Natural killer cell (primary cell): ENCODE data around the gene IFITM10. TPM values are rescaled to one million over a fixed set of nuclear protein-coding genes. Genes with fewer than 3 reads are reported as not detected.

Experiments
- ATAC-seq, 3 donors: fragments of 150-1000 bp in 2 of 3; fragments of 200-7000 bp in 1 of 3; cut with Tn5 transposase; 1 replicate in 1 of 3; 2 replicates in 2 of 3; pipeline ENCODE4 v1.10.0; 2021; ENCODE audit warnings: mild to moderate bottlenecking in 2 of 3, moderate library complexity in 2 of 3
- DNase-seq, 2 donors: peaks; one replicate each; pipeline versions ENCODE4 v3.0.0 to v3.0.0-alpha.2; 2013 to 2021; ENCODE audit warnings: mixed read lengths in 1 of 2
- H3K27ac ChIP-seq: one replicate; pipeline ENCODE4 v1.5.1; 2013; ENCODE audit warnings: mild to moderate bottlenecking, low read length
- H3K27me3 ChIP-seq: one replicate; pipeline ENCODE4 v1.6.1; 2013; ENCODE audit warnings: low read length; ENCODE audit not compliant: control insufficient read depth, insufficient read depth
- H3K36me3 ChIP-seq: one replicate; pipeline ENCODE4 v1.6.1; 2013; ENCODE audit warnings: low read length; ENCODE audit not compliant: control insufficient read depth, insufficient read depth
- H3K4me1 ChIP-seq: one replicate; pipeline ENCODE4 v1.6.1; 2013; ENCODE audit warnings: low read length; ENCODE audit not compliant: control insufficient read depth, insufficient read depth
- H3K4me3 ChIP-seq: one replicate; pipeline ENCODE4 v1.5.1; 2013; ENCODE audit warnings: low read length
- H3K9me3 ChIP-seq: one replicate; pipeline ENCODE4 v1.6.1; 2013; ENCODE audit warnings: low read length; ENCODE audit not compliant: control insufficient read depth, insufficient read depth
- H3K27ac Mint-ChIP-seq, 2 donors: one replicate each; pipeline ENCODE4 v1.8.0; 2022; ENCODE audit warnings: mild to moderate bottlenecking in 2 of 2, mixed read lengths in 2 of 2, moderate library complexity in 1 of 2
- H3K27me3 Mint-ChIP-seq, 2 donors: one replicate each; pipeline ENCODE4 v1.8.0; 2022; ENCODE audit warnings: low read depth in 2 of 2, mixed read lengths in 2 of 2
- H3K36me3 Mint-ChIP-seq: one replicate; pipeline ENCODE4 v1.8.0; 2022; ENCODE audit warnings: mixed read lengths
- H3K4me1 Mint-ChIP-seq, 2 donors: one replicate each; pipeline ENCODE4 v1.8.0; 2022; ENCODE audit warnings: mixed read lengths in 2 of 2
- H3K4me3 Mint-ChIP-seq: one replicate; pipeline ENCODE4 v1.8.0; 2022; ENCODE audit warnings: mild to moderate bottlenecking, moderate library complexity, mixed read lengths
- H3K9me3 Mint-ChIP-seq, 2 donors: one replicate each; pipeline ENCODE4 v1.8.0; 2022; ENCODE audit warnings: mixed read lengths in 2 of 2
- WGBS: methylation state at CpG from one replicate; pipeline ENCODE4 v1.1.7; 2013; ENCODE audit warnings: missing lambda C conversion rate; ENCODE audit not compliant: insufficient coverage; 5-methylcytosine and 5-hydroxymethylcytosine counted together
- intact Hi-C: fragments of 100-400 bp; cut with micrococcal nuclease; formaldehyde crosslinking; loops from one replicate; pipeline ENCODE4 v1.14.2; 2022
- total RNA-seq, 4 donors: library from RNA; stranded (reverse); fragments of 120-200 nt in 1 of 4; gene quantifications; one replicate each; pipeline versions ENCODE4 v1.2.3 to v1.2.4, GENCODE V29; 2013 to 2022
- TF ChIP-seq, protein P1 (sequence below): fragments of 200-600 bp; IDR thresholded peaks from one replicate; pipeline ENCODE4 v1.8.0; 2022; ENCODE audit warnings: antibody characterized with exemption

IFITM10 gene
- total RNA-seq, 3 donors from 2014 or later (not counting 1 experiment from before 2014, with no cell fraction given), result 5.5 to 8.1 (median 6.5) TPM

DNA sequence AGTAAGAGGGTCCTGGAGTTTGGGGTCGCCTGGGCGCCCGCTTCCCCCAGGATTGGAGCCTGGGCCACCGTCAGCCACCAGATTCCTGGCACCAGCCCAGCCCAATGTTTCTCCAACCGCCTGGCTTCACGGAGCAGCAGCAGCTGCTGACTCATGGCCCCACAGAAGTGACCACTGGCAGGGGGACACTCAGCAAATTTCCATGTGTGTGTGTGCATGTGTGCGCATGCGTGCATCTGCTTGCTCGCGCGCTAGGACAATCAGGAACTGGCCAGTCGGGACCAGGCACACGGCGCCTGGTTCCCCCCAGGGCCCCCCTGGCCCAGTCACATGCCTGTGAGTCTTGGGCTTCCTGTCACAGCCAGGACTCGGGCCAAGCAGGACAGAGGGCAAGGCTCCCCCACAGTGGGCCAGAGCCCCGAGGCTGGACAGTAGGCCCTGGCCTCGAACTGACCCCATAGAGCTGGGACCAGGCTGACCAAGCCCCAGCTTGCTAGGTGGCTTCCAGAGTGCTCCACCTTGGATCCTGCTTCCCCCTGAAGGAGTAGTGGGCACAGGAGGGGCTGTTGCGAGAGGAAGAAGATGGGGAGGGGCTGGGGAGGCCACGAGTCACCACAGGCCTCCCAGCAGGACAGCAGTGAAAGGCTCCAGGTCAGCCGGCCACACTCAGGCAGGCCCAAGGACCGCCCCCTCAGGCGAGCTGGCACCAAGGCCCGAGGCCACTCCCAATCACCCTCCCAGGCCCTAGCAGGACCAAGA is 10.1 kb upstream of the IFITM10 start:
- Histone ChIP-seq H3K4me3 (no peak overlapping the region), H3K27ac (peak overlapping the region; percentile 83), H3K36me3 (peaks cover 30% of the 10 kb centered on the region), H3K9me3 (no peaks in the 10 kb centered on the region), H3K4me1 (peaks cover 85% of the 10 kb centered on the region), H3K27me3 (no peaks in the 10 kb centered on the region)
- H3K9me3 Mint-ChIP-seq, result no peaks in the 10 kb centered on the region
- H3K27ac Mint-ChIP-seq, result peak overlapping the region; percentile 86 to 93
- TF ChIP-seq, protein P1, sequence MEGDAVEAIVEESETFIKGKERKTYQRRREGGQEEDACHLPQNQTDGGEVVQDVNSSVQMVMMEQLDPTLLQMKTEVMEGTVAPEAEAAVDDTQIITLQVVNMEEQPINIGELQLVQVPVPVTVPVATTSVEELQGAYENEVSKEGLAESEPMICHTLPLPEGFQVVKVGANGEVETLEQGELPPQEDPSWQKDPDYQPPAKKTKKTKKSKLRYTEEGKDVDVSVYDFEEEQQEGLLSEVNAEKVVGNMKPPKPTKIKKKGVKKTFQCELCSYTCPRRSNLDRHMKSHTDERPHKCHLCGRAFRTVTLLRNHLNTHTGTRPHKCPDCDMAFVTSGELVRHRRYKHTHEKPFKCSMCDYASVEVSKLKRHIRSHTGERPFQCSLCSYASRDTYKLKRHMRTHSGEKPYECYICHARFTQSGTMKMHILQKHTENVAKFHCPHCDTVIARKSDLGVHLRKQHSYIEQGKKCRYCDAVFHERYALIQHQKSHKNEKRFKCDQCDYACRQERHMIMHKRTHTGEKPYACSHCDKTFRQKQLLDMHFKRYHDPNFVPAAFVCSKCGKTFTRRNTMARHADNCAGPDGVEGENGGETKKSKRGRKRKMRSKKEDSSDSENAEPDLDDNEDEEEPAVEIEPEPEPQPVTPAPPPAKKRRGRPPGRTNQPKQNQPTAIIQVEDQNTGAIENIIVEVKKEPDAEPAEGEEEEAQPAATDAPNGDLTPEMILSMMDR, result no peak
- ATAC-seq (peak in 1 of 3 donors; percentile 19), DNase-seq (no peak)
- peak overlapping the region; percentile 52 for H3K4me3 Mint-ChIP-seq
- no peaks in the 10 kb centered on the region for H3K36me3 Mint-ChIP-seq
- H3K4me1 Mint-ChIP-seq, result peaks cover 47 to 71% of the 10 kb centered on the region in 2 donors
- H3K27me3 Mint-ChIP-seq, result no peaks in the 10 kb centered on the region
- 73% methylated on average over 23 of the region's 23 CpGs for WGBS
- intact Hi-C loops, result no loop called here

DNA sequence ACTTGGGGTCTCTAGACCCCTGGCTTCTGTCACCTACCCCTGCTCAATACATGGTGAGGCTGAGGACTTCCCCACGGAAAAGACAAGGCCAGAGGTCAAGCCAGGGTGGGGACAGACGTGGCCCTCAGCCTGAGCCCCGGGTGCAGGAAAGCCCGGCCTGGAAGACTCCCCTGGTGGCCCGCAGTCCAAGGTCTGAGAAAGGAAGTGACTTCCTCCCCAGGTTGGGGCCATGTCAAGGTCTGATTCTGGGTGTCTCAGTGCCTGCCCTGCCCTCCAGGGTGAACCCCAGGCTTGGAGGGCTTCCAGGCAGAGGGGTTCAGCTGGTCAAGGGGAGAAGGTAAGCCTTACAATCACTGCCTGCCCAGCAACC is 9.4 kb upstream of the IFITM10 start:
- intact Hi-C loops, result no loop called here
- Histone ChIP-seq H3K4me3 (no peak overlapping the region), H3K27me3 (no peaks in the 10 kb centered on the region), H3K36me3 (peaks cover 33% of the 10 kb centered on the region), H3K9me3 (no peaks in the 10 kb centered on the region), H3K4me1 (peaks cover 92% of the 10 kb centered on the region), H3K27ac (peak overlapping the region; percentile 83)
- Mint-ChIP-seq H3K9me3 (no peaks in the 10 kb centered on the region), H3K4me3 (peak overlapping the region; percentile 85), H3K27me3 (no peaks in the 10 kb centered on the region), H3K4me1 (peaks cover 52 to 78% of the 10 kb centered on the region in 2 donors), H3K36me3 (no peaks in the 10 kb centered on the region), H3K27ac (peak overlapping the region; percentile 86 to 93)
- WGBS, result 19% methylated on average over 5 of the region's 5 CpGs
- ATAC-seq (no peak), DNase-seq (peak in 1 of 2 donors; percentile 32)
- TF ChIP-seq, protein P1, result no peak

DNA sequence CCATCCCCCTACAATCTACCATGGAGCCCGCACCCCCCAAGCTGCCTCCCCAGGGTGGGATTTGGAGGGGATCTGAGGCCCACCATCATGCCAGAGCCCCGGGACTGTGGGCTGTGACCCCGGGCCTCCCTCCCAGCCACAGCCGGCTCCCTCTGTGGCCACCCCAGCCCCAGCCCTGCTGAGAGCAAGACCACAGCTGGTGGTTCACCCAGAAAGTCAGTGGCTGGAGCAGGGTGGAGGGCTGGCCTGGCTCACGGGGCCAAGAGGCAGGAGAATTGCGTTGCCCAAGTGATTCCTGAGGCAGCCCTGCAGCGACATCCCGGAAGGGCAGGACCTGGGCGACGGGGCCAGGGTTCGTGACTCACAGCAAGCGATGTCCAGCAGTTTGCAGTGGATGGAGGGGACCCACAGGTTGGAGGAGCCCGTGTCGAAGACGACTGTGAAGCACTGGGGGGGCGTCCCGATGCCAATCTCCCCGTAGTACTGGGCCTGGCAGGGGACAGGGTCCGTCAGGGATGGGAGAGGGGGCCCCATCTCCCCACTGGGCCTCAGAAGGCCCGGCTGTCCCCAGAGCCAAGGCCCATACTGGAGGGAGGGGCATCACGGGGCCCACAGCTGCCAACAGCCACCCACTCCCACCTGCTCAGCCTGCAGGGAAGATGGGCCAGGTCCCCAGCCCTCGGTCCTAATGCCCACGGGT is 8.9 kb upstream of the IFITM10 start:
- H3K4me3 ChIP-seq, result peak overlapping the region; percentile 22
- no peak for DNase-seq
- 68% methylated on average over 23 of the region's 23 CpGs for whole genome bisulfite sequencing
- ATAC-seq, result no peak
- no peaks in the 10 kb centered on the region for H3K27me3 ChIP-seq
- intact Hi-C loops, result no loop called here
- no peaks in the 10 kb centered on the region for H3K36me3 Mint-ChIP-seq
- peaks cover 92% of the 10 kb centered on the region for H3K4me1 ChIP-seq
- peak overlapping the region; percentile 85 for H3K4me3 Mint-ChIP-seq
- H3K36me3 ChIP-seq, result peaks cover 36% of the 10 kb centered on the region
- TF ChIP-seq, protein P1, result no peak
- peaks cover 52 to 82% of the 10 kb centered on the region in 2 donors for H3K4me1 Mint-ChIP-seq
- peak overlapping the region; percentile 83 for H3K27ac ChIP-seq
- H3K27me3 Mint-ChIP-seq, result no peaks in the 10 kb centered on the region
- H3K9me3 Mint-ChIP-seq, result no peaks in the 10 kb centered on the region
- no peaks in the 10 kb centered on the region for H3K9me3 ChIP-seq
- peak overlapping the region; percentile 86 to 93 for H3K27ac Mint-ChIP-seq
